Measurements from ENCODE around the gene MRPS27.

The MRPS27 gene

DNA sequence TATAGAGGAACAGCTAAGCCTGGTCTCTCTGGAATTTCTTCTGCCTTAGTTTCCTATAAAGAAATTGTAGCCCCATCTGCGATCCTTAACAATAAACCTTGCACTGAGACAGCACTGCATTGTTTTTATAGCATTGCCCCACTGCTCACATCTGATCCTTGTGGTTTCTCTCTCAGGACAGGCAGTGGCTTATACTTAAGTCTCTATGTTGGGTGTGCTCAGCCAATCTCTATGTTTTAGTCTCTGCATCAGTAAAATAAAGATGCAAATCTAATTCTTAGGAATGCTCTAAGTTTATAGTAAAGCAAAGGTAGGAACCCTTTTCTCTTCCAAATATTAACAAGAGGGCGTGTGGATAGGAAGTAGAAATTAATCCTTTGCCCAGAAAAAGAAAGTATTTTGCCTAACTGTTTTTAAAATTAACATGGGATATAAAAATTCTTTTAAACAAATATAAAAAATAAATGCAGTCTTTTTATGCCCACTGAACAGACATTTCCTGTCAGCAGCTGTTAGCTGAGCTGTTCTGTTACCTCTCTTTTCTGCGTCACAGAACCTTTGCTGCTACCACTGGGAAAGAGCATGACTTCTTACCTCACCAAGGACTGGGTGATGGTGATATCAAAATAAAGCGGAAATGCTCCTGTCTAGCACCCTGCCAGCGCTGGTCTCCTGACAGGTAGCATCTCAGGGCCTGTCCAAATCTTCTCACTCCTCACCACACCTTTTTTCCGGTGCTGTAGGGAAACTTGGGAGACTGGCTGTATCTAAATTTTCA is 29.5 kb downstream of the MRPS27 start:
- no peak for DNase-seq (ENCODE audit: low read depth in 2 of 2)

DNA sequence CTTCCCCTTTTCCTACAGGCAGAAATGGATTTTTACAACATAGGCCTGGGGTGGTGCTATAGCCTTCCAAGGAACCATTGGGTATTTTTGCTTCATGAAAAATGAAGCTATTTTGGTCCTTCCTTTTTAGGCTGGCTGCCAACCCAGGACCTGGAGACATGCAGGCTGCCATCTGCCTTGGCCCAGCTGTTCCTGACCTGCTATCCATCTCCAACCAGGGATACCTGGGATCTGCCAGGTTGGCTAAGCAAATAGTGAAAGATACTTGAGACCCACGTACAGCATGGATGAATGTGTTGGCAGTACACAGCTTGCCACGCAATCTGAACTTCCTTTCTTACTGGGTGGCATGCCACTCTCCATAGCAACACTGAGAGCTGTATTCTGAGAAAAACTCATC is 31.1 kb downstream of the MRPS27 start:
- no peak for DNase-seq (ENCODE audit: low read depth in 2 of 2)

DNA sequence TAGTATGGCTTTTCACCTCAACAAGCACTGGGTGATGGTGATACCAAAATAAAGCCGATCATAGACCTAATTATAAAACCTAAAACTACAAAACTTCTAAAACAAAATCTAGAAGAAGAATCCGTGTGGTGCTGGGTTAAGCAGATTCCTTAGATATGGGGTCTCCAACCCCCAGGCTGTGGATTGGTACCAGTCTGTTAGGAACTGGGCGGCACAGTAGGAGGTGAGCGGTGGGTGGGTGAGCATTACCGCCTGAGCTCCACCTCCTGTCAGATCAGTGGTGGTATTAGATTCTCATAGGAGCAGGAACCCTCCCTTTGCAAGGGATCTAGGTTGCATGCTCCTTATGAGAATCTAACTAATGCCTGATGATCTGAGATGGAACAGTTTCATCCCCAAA is 33.2 kb downstream of the MRPS27 start:
- DNase-seq (ENCODE audit: low read depth in 2 of 2) = no peak

DNA sequence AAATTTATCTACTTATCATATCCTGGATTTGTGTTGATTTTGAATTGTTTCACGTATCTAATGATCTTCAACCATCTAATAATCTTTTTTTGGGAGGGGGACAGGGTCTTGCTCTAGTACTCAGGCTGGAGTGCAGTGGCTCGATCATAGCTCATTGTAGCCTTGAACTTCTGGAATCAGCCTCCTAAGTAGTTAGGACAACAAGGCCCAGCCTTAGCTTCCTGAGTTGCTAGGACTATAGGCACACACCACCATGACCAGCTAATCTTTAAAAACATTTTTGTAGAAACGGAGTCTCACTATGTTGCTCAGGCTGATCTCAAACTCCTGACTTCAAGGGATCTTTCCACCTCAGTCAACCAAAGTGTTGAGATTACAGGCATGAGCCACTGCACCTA is 34.6 kb downstream of the MRPS27 start:
- no peak for DNase-seq (ENCODE audit: low read depth in 2 of 2)

DNA sequence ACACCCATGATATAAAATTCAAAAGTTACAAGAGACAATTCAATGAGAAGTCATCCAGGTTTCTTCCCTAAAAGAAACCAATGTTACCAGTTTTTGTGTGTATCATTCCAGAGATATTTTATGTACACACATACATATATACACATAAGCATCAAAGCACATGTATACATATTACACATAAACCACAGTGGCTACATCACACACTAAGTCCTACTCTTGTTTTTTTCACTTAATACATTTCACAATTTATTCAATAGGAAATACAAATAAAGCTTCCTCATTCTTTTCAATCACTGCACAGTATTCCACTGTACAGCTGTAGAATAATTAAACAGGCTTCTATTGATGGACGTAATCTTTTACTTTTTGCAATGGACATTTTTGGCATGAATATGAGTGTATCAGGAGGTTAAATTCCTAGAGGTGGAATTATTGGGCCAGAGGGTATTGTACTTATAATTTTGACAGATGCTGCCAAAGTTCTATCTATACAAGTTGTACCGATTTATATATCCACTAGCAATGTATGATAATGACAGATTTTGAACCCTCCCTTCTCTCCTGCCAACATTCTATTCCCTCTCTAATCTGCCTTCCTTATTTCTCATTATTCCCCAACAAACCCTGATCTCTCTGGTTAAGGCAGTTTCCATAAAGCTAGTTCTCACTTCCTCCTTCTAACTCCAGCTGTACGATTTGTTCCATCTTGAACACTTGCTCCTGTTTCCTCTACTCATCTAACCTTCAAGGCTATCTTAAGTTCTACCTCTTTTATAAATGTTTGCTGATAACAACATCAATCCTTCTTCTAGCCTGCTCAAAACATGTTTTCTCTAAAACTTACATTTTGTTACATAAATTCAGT is 35.2 kb downstream of the MRPS27 start:
- no peak for DNase-seq (ENCODE audit: low read depth in 2 of 2)

DNA sequence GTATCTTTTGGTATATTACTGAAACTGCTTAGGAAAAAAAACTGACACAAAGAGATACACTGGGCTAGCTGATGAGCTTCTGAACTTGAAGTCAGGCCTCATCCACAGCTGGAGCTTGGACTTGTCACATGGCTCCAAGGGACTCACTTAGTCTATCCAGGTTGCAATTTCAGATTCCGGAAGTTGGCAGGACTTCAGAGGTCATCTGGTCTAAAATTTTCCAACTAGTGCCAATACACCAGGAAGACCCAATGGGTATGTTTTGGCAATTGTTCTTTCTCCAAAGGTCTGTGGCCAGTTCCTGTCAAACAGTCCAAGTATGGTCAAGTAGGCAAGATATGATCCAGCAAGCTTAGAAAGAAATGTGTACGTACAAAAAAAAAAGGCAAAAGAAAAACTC is 36.7 kb downstream of the MRPS27 start:
- no peak for DNase-seq (ENCODE audit: low read depth in 2 of 2)

DNA sequence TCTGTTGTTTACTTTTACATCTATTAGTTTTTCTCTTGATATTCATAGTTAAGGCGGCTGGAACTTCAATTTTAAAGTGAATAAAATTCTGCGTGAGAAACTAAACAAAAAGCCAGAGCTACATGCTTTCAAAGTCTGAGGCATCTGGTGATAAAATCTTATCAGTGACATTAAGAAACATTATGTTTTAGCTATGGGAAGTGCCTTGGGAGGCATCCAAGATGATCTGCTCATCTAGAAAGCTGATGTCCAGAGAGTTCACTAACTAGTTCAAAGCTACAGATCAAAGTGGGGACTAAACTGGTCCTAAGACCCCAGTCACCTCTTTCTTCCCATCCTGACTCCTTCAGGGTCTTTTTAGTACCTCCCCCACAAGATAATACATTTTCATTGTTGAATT is 37.2 kb downstream of the MRPS27 start:
- DNase-seq (ENCODE audit: low read depth in 2 of 2) = no peak

DNA sequence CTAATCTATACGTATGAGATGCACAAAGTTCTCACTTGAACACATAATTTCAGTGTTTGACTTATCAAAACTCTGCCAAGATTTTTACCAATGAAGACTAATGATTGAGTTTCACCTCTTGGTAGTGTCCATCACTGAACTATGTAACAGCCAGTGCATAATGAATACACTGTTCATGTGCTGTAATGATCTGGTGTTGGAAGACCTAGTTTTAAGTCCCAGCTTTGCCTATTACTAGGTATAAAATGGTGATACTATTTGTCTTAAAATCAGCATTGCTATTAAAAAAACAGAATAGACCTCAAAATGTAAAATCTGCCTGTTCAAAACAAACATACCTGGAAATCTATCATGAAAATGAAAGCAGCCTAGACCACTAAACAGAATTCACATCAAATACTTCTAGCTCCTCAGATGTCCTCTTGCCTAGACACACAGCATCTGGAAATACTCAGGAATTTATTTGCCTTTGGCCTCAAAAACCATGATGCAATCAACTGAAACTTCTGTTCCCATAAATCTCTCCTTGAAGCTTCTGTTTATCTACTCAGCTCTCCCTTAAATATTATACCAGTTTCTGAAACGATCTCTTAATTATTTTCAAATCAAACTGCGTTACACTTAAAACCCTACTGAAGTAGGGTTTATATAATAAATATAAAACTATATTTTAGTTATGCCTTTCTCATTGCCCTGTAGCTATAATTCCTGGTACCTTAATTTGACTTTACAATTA is 38.1 kb downstream of the MRPS27 start:
- DNase-seq (ENCODE audit: low read depth in 2 of 2) = no peak

DNA sequence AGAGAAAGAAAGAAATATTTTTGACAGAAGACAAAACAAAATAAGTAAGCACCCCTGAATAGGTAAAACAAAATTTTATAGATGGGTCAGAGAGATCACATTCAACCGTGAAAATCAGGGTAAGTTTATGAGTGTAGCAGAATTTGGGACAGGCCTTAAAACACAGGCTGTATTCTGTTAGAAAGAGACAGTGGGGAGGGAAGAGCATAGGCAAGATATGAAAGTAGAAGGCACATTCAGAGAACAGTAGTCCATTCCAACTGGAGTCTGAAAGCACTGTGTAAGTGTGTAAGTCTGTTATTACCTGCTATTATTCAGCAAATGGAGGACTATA is 38.6 kb downstream of the MRPS27 start:
- no peak for DNase-seq (ENCODE audit: low read depth in 2 of 2)

DNA sequence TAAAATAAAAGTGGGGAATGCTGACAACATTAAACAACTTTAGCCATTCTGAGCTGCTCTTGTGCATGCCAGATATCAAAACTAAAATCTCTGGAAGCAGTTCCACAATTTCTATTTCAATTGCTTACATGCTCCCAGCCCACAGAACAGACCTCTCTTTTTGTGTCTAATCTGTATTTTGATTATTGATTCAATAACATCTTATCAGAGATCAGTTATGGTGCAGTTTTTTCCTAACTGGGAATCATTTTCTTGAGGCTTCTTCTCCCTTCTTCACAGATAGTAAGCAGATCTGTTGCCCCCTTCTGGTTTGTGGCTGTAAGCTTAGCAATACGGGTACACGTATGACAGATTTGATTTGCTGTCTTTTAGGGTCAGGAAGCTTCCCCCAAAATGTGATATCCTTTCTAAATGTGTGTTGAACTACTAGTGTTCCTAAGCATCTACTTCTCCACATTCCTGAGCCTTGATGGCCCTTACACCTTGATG is 39.4 kb downstream of the MRPS27 start:
- no peak for DNase-seq (ENCODE audit: low read depth in 2 of 2)

DNA sequence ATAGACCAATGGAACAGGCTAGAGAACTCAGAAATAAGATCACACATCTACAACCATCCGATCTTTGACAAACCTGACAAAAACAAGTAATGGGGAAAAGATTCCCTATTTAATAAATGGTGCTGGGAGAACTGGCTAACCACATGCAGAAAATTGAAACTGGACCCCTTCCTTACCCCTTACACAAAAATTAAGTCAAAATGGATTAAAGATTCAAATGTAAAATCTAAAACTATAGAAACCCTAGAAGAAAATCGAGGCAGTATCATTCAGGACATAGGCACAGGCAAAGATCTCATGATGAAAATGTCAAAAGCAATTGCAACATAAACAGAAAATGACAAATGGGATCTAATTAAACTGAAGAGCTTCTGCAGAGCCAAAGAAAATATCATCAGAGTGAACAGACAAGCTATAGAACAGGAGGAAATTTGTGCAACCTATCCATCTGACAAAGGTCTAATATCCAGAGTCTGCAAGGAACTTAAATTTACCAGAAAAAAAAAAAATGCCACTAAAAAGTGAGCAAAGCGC is 43.8 kb downstream of the MRPS27 start:
- DNase-seq (ENCODE audit: low read depth in 2 of 2) = no peak

DNA sequence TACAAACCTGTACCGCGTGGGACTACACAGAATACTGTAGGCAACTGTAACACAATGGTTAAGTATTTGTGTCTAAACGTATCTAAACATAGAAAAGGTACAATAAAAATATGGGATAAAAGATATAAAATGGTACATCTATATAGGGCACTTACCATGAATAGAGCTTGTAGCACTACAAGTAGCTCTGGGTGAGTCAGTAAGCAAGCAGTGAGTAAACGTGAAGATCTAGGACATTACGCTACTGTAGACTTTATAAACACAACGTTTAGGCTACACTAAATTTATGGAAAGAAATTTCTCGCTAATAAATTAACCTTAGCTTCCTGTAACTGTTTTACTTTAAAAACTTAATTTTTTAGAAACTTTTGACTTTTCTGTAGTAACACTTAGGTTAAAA is 46.5 kb downstream of the MRPS27 start:
- no peak for DNase-seq (ENCODE audit: low read depth in 2 of 2)

DNA sequence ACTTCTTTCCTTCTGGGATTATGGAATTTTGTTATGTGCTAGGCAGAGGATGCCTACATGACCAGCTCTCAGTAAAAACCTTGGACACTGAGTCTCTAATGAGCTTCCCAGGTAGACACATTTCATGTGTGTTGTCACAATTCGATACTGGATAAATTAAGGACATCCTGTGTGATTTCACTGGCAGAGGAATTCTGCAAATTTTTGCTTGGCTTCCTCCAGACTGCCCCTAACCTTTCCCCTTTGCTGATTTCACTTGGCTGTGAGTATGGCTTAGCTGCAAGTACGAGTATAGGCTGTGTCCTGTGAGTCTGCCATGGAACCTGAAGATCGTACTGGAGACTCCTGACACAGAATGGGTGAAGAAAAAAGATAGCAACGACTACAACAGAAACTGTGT is 47.6 kb downstream of the MRPS27 start:
- no peak for DNase-seq (ENCODE audit: low read depth in 2 of 2)

DNA sequence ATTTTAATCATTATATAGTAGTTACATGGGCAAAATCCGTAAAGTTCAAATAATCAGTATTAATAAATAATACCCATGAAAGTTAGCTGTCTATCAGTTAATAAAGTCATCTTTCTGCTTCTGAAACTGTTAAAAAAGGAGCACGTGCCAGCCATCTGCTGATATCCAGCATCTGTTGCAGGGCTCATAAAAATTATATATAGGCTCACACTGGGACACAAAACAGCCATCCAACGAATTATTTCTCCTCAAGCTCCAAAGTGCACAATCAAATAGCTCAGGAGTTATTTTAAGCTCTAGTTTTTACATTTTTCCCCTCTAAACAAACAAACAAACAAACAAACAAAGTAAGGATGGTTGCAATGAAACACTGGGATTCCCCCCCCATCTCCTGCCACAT is 48.3 kb downstream of the MRPS27 start:
- DNase-seq (ENCODE audit: low read depth in 2 of 2) = no peak

DNA sequence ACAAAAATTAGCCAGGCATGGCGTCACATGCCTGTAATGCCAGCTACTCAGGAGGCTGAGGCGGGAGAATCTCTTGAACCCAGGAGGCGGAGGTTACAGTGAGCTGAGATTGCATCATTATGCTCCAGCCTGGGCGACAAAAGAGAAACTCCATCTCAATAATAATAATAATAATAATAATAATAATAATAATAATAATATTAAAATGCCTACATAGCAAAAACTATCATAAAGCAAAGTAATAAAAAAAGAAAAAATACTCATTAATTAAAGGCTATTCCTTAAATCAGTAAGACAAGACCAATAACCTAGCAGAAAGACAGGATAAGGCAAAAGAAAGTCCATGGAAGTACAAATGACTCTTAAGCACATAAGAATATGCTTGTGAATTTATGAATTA is 50.0 kb downstream of the MRPS27 start:
- no peak for DNase-seq (ENCODE audit: low read depth in 2 of 2)

DNA sequence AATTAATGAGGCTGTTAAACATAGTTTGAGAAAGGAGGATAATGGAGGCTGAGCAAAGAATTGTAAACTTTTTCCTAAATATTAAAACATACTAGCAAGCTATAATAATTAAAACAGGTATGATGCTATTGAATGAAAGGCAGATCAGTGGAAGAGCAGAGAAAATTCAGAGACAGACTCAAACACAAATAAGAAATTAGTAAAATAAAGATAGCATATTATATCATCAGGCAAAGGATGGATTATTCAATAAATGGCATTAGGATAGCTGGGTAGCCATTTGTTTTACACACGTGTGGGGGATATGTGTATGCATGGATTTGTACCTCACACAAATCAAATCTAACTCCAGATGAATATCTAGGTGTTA is 50.6 kb downstream of the MRPS27 start:
- no peak for DNase-seq (ENCODE audit: low read depth in 2 of 2)

DNA sequence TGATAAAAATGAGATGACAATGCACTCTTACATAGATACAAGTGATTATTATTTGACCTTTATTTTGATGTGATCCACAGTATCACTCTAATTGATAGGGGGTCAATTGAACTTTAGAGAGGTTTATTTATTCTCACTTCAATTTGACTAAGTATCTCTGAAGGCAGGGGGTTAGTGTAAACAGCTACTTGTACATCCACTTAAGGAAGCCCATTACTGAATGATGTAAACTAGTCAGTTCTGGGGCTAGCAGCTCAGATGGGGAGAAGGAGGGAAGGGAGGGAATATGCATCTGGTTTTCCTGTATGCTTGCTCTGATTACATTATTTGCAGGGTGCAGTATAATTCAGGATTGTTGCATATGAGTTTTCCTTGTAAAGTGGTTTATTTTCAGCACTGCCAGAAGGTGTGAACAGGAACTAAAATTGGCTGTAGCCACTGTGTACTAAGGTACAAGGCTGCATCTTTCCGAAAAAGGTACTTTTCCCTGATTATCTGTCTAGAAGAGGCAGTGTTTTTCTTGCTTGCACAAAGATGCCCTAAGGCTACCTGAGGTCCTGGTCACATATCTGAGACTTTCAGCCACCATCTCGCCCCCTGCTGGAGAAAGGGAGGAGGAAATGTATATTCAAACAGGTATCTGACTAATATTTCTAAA is 51.2 kb downstream of the MRPS27 start:
- DNase-seq (ENCODE audit: low read depth in 2 of 2) = peak; percentile 15 to 32

DNA sequence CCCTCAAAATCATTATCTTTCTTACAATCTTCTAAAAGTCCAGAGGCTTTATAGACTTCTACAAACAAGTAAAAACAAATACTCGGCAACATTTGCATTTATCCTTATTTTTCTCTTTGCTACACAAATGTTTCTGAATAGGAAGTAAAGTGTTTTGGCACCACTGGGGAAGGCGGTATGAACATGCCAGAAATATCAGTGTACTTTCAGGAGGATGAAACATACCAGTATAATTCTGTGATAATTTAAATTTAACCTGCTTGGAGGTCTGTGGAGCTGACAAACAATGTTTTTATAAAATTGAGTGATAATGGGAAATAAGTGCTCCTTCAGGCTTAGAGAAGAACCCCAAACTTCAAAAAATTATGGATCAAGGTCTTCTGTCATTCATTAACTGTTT is 51.8 kb downstream of the MRPS27 start:
- DNase-seq (ENCODE audit: low read depth in 2 of 2) = no peak

DNA sequence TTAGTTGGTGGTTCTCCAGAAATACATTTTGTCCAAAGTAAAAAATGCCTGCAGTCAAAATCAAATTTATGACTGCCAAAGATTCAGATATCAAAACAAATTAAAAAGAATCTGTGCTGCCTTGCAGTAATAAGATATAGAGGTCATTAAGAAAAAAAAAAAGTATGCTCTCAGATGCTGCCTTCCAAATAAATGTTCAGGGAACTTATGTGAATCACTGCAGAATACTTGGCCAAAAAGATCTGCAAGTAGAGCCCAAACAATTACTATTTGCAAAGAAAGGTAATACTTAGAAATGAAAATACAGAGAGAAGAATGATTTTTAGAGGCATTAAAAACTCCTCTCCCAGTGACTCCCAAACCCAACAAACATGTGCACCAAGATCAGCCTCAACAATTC is 52.4 kb downstream of the MRPS27 start:
- no peak for DNase-seq (ENCODE audit: low read depth in 2 of 2)

DNA sequence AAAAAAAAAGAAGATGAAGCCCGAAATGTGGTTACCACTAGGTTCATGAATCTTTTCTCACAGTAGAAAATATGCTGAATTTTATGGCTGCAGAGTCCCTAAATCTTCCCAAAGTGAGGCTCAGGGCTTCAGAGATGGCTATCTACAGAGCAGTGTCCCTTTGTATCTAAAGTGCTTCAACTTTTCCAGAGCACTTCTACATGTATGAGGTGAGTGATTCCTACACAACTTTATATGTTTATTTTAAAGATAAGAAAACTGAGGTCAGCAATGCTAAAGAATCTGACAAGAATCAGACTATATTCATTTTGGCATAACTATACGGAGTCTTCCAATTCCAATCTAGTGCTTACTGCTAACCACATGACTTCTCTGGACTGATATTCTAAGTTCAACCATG is 53.2 kb downstream of the MRPS27 start:
- DNase-seq (ENCODE audit: low read depth in 2 of 2) = no peak

DNA sequence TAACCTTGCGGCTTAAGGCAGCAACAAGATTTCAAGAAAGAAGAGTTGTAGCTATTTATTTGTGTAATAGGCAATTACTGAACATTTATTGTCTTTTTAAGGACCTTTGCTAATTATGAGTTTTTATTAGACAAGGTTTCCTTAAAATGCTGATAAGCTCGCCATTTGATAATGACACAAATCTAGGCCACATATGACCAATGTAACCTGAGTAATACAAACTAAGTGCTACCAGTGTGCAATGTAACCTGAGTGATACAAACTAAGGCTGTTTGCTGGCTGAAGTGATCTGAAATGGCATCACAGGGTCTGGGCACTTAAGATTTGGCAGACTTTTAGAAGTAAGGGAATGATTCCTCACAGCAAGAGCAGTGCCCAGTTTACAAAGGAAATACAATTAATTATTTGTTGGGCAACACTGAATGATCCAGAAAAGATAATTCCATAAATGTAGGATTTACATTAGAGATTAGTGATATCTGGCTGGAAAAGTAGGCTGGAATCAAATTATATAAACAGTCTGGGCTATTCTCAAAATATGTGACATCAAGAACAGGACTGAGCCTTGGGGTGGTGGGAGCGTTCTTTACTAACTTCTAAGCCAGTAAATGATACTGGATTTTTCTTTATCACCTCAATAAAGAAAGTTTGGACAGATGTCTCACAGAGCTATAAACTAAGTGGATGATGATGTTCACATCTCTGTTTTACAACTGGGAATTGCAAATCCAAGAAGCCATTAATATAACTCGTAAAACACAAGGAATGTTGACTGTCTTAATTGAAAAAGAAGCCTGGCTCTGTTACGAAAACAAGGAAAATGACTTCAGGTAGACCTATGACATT is 54.8 kb downstream of the MRPS27 start:
- DNase-seq (ENCODE audit: low read depth in 2 of 2) = no peak

Data from stimulated activated CD4-positive, alpha-beta T cell treated with anti-CD3 and anti-CD28 coated beads, Interleukin-1b, Interleukin-23, amount 100 ng/mL, for 4 hours (primary cell).